CD4-positive, alpha-beta T cell treated with Interleukin-17A for 1 hour (primary cell): ENCODE measurements around the gene NF1.

Experiments
- DNase-seq: peaks from one replicate; pipeline ENCODE4 v3.0.0-alpha.2; 2020

The NF1 gene

DNA sequence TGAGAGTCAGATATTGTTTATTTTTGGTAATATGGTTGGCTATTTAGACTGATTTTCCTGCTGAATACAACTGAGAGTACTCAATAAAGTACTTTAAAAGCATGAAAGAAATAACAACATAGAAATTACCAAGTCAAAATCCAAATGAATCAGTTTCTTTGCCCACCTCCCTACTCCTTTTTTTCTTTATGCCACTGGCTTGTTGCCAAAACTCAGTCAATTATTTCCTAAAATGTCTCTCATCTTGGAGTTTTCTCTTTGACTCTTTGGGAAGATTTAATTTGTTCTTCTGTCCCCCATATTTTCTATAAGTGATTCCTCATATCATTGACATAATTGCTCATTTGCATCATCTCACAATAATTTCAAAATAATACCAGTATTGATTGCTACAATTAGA, 204.8 kb downstream of the NF1 start:
- no peak for DNase-seq

- DNase-seq: no peak
Measured at GRCh38 chr17:31307640-31308039, 212.9 kb downstream of the NF1 start.

DNA sequence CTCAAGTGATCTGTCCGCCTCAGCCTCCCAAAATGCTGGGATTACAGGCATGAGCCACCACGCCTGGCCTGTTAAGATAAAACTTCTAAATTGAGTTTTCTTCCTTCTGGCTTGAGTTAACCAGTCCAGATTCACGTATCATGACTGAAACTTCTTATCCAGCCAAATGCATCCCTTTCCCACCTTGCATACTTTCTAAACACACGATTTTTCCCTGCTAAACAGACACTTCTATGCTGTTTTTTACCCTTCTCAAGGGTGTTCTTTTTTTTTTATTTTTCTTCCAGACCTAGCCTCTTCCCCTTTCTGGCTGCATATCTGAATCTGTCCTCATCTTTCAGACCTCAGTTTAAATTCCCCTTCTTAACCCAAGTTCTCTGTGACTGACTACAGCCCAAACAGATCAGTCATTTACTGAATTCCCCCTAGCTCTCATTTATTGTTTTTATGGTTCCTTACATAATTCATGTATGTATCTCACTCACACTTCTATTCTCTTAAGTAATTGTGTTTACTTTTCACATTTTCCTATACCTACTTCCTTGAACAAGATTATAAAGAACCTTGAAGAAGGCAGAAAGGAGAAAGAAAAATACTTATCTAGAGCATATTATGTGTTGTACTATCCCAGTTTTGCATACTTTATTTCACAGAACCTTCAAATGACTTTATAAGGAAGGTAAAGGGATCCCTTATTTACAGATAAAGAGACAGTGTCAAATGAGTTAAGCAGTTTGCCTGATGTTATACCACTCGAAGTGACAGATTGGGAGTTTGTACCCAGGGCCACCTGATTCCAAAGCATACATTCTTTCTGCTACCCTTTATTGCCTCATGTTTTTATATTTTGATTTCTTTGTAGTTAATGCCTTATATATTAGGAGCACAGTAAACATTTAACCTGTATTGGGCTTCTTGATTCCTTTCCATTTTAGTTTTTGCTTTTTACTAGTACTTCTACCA, 213.9 kb downstream of the NF1 start:
- peak; percentile 48 for DNase-seq

- peak; percentile 66 for DNase-seq
Measured at GRCh38 chr17:31309556-31309955, 214.8 kb downstream of the NF1 start.

DNA sequence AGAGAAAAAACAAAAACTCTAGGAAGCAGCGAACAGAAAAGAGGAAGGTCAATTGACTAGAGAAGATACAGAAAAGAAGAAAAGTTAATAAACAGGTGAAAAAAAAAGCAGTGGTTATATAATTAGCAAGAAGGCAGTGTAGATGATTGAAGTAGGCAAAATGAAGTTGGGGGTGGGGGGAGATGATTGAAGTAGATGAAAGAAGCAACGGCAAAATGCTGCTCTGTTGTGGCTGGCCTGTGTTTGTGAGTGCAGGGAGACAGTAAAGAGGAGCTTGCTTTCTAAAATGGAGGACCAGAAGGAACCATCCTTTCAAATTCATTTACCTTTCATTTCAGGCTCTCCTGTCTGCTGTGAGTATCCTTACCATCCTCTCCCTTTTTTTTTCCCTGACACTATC, 215.5 kb downstream of the NF1 start:
- DNase-seq: peak; percentile 86

- peak; percentile 37 for DNase-seq
Measured at GRCh38 chr17:31310886-31311285, 216.1 kb downstream of the NF1 start.

DNA sequence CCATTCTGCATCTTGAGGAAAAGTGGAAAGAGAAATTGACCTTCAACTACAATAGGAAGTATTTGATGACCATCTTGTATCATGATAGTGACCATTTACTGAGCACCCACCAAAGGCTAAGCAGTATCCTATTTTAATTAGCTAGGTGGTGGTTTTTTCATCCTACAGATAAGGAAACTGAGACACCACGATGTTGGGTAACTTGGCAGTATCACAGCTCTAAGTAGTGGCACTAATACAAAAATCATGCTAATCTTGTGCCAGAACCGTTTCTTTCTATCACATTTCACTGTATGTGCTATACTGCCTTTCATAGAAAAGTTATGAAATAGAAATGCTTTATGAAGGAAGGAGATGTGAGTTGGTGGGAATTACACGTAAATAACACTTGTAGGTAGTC, 216.7 kb downstream of the NF1 start:
- DNase-seq: peak; percentile 28

- DNase-seq: peak; percentile 63
Measured at GRCh38 chr17:31312223-31312622, 217.4 kb downstream of the NF1 start.

GRCh38 chr17:31313982-31314781, 219.4 kb downstream of the NF1 start, which contains the start of gene EVI2B:
EVI2B (minus strand) TSS chr17:31314054; CDS start chr17:31305609, 8,445 bp downstream.
- DNase-seq: peak; percentile 70

- DNase-seq: no peak
Measured at GRCh38 chr17:31314782-31315100, 220.0 kb downstream of the NF1 start.

DNA sequence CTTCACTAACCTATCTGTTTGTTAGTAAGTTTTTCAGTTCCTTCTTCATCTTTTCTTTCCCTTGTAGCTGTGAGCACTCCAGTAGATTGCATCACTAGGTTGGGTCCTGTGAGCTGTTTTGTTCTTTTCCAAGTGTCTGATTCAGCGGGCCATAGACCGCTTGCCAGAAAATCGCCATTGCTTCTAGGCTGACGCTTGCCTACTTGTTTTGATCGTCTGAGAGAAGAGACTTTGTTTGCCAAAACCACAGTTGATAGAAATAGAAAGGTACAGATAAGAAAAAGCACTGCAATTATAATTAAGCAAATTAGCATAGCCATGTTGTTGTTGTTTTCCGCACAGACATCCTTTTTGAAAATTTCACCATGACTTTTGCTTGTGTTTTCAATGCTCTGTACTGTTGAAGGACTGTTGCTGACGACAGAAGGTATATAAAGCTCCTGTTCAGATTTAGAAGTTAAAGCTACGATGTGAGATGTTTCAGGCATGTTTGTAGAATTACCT, 223.6 kb downstream of the NF1 start:
- DNase-seq: peak; percentile 80

GRCh38 chr17:31318851-31319661, 224.3 kb downstream of the NF1 start:
- peak; percentile 72 for DNase-seq

GRCh38 chr17:31320241-31320640, 225.5 kb downstream of the NF1 start:
- DNase-seq: peak; percentile 56

- peak; percentile 53 for DNase-seq
Measured at GRCh38 chr17:31320791-31321190, 226.0 kb downstream of the NF1 start.

DNA sequence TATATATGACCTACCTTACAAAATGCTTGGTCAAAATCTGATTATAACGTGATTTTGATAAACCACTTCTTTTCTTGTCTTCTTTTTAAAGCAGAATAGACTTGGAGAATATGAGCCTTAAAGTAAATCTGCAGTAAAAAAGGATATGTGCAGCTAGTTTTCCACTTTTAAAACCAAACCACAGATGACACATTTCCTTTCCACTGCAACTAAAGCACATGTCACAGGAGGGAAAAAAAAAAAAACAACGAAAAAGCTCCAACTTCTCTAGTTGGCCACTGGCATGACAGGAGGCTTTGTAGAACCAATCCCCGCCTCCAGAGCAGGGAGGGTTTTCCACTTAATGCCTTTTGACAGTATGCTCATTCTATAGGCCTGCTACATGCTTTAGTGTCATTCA, 226.7 kb downstream of the NF1 start, which contains the start of gene EVI2A:
TSS of gene EVI2A (minus strand) at position 142 of the 400 bp plus-strand sequence. CDS start 2,609 bp downstream, outside the sequence.
- DNase-seq: peak; percentile 93

GRCh38 chr17:31321966-31322365, 227.2 kb downstream of the NF1 start:
- peak; percentile 67 for DNase-seq

DNA sequence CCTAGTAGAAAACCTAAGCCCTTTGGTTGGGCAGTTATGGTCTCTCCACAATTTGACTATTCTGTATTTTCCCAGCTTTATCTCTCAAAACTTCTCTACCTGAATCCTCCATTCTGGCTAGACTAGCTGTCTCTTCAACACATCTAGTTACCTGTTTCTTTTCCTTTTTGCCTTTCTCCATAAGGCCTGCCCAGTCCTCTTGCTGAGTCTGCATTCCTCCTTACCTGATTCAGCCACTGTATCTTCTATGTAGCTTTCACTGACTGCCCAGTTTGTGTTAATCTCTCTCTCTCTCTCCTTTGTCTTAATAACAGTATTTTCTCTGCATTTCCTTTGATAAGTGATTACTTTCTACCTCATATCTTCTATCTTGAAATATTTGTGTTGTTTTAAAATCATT, 228.8 kb downstream of the NF1 start:
- no peak for DNase-seq

DNA sequence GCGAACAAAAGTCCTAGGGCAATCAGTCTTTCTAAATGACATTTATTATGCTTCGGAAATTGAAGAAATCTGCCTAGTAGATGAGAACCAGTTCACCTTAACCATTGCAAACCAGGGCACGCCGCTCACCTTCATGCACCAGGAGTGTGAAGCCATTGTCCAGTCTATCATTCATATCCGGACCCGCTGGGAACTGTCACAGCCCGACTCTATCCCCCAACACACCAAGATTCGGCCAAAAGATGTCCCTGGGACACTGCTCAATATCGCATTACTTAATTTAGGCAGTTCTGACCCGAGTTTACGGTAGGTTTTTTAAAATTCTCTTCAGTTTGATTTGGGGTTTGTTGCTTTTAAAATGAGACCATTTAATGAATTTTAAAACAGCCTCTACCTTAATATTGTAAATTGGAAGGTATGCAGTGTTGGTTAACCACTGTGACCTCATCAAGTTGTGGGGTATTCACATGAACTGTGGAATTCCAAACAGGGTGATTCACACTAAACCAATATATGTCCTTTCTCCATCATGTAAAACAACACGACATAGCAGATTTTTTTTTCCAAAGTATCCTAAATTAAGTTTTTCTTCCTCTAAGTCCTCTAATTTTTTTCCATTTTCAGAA, 232.9 kb downstream of the NF1 start:
- DNase-seq: no peak

DNA sequence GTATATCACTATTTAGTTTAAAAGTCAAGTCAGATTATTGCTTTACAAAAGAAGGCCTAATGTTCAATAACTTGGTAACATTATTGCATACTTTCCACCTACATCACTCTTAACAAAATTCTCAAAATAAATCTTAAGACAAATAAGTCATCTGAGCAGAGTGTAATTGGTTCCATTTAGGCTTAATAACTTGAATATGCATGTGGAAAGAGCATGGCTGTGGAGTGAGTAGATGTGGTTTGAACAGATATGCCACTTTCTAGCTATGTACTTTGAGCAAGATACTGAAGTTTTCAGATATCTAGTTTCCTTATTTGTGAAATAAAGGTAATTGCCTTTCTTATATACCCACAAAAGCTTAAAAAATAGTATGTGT, 233.4 kb downstream of the NF1 start:
- DNase-seq: no peak

DNA sequence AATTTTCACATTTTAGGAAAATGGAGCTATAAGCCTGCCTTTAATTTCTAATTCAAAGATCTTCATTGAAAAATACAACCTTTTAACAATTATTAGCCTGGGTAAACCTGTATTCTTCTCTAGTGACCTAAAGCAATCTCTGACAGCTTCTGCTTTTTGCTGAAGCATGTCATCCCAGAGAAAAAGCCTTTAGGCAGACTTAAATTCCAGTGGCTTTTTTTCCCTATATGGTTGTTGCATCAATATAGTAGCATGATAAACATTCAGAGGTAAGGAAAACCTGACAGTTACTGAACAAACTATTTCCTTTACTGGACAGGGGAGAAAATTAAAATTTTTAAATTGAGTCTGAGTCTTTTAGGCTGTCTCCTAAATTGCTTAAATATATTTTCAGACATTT, 234.4 kb downstream of the NF1 start:
- no peak for DNase-seq

DNA sequence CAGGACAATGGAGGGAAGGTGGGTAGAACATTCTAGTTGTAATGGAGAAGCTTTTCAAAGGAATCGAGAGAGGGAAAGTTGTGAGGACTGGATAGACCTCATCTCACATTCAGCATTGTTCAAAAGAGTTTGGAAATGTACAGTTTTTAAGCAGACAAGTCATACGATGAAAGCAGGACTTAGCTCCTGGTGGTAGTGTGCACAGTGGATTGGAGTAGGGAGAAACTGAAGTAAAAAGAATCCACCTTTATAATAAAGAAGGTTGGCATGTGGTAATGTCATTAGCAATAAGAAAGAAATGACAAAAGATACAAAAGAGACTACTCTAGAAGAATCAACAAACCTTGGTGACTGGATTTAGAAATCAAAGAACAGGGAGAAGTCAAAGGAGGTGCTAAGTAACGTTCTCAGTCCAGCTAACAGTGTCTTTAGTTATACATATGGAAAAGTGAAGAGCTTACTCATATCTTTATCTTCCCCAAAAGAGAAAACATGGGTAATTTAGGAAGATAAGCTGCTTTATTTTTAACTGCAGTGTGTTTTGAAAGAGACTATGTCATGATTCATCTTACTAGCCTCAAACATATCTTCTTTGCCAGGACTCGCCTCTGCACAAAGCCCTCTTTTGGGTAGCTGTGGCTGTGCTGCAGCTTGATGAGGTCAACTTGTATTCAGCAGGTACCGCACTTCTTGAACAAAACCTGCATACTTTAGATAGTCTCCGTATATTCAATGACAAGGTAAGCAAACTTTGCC, 245.3 kb downstream of the NF1 start:
- DNase-seq: no peak
